Activated CD8-positive, alpha-beta T cell treated with anti-CD3 and anti-CD28 coated beads for 36 hours (primary cell): ENCODE measurements around the gene PARVB. TPM values are rescaled to one million over a fixed set of nuclear protein-coding genes. Genes with fewer than 3 reads are reported as not detected.

Experiments
- ATAC-seq: fragments of 200-7000 bp; cut with Tn5 transposase; one replicate; pipeline ENCODE4 v1.10.0; 2021; ENCODE audit warnings: mild to moderate bottlenecking, moderate library complexity
- CTCF ChIA-PET: fragments of 350-600 bp; sonication (Branson Sonifier 250); formaldehyde crosslinking; loops from one replicate; lab custom pipeline; 2021; ENCODE audit warnings: antibody characterized with exemption; lab: Charles Lee
- POLR2A ChIA-PET: fragments of 350-600 bp; sonication (Branson Sonifier 250); formaldehyde crosslinking; loops from one replicate; lab custom pipeline; 2021; ENCODE audit warnings: antibody characterized with exemption; lab: Charles Lee
- DNase-seq: peaks from one replicate; pipeline ENCODE4 v3.0.0-alpha.2; 2020
- H3K27ac Mint-ChIP-seq: one replicate; pipeline ENCODE4 v1.8.0; 2021; ENCODE audit warnings: mild to moderate bottlenecking, mixed read lengths
- H3K27me3 Mint-ChIP-seq: one replicate; pipeline ENCODE4 v1.8.0; 2021; ENCODE audit warnings: mixed read lengths
- H3K36me3 Mint-ChIP-seq: one replicate; pipeline ENCODE4 v1.8.0; 2021; ENCODE audit warnings: low read depth, mixed read lengths
- H3K4me1 Mint-ChIP-seq: one replicate; pipeline ENCODE4 v1.8.0; 2021; ENCODE audit warnings: low read depth, mixed read lengths
- H3K4me3 Mint-ChIP-seq: one replicate; pipeline ENCODE4 v1.8.0; 2021; ENCODE audit warnings: mild to moderate bottlenecking, moderate library complexity, mixed read lengths
- H3K9me3 Mint-ChIP-seq: one replicate; pipeline ENCODE4 v1.8.0; 2021; ENCODE audit warnings: mixed read lengths
- CTCF ChIP-seq: fragments of 200-600 bp; IDR thresholded peaks from one replicate; pipeline ENCODE4 v1.8.0; 2022; ENCODE audit warnings: antibody characterized with exemption, mild to moderate bottlenecking
- intact Hi-C: fragments of 100-400 bp; cut with micrococcal nuclease; formaldehyde crosslinking; loops from one replicate; pipeline ENCODE4 v1.10.0; 2022
- total RNA-seq, 2 experiments: library from RNA; stranded (reverse); gene quantifications; one replicate each; pipeline ENCODE4 v1.2.3, GENCODE V29; 2021

PARVB gene
- total RNA-seq, 2 experiments from 2014 or later = 71.0 to 73.1 TPM

GRCh38 chr22:44205516-44206329 lies 181.6 kb downstream of the PARVB start:
- no peak for DNase-seq

GRCh38 chr22:44206330-44206645 lies 182.2 kb downstream of the PARVB start:
- no peak overlapping the region for H3K4me3 Mint-ChIP-seq
- CTCF ChIA-PET = no interaction called here
- ATAC-seq (no peak), DNase-seq (no peak)
- peaks cover 12% of the 10 kb centered on the region for H3K9me3 Mint-ChIP-seq
- POLR2A ChIA-PET = no interaction called here
- intact Hi-C loops = no loop called here
- peaks cover 2% of the 10 kb centered on the region for H3K4me1 Mint-ChIP-seq
- H3K27me3 Mint-ChIP-seq = no peaks in the 10 kb centered on the region
- peaks cover 18% of the 10 kb centered on the region for H3K36me3 Mint-ChIP-seq
- no peak overlapping the region for H3K27ac Mint-ChIP-seq
- no peak for TF ChIP-seq CTCF

More at GRCh38 chr22:44205516-44206329, 181.6 kb downstream of the PARVB start:
- H3K9me3 Mint-ChIP-seq = peaks cover 12% of the 10 kb centered on the region
- H3K36me3 Mint-ChIP-seq = peaks cover 16% of the 10 kb centered on the region
- TF ChIP-seq CTCF = no peak
- ChIA-PET CTCF (no interaction called here), POLR2A (interaction anchor here (1.4 kb wide), 1 partner anchor 10 kb away, joined by 5 read pairs; no protein-coding TSS in a partner anchor)
- no peaks in the 10 kb centered on the region for H3K27me3 Mint-ChIP-seq
- H3K4me1 Mint-ChIP-seq = peaks cover 2% of the 10 kb centered on the region
- no peak for ATAC-seq
- no peak overlapping the region for H3K4me3 Mint-ChIP-seq
- no peak overlapping the region for H3K27ac Mint-ChIP-seq
- intact Hi-C loops = no loop called here

GRCh38 chr22:44206696-44207095 lies 182.6 kb downstream of the PARVB start:
- ChIA-PET CTCF (no interaction called here), POLR2A (no interaction called here)
- peaks cover 18% of the 10 kb centered on the region for H3K36me3 Mint-ChIP-seq
- DNase-seq (no peak), ATAC-seq (no peak)
- H3K4me1 Mint-ChIP-seq = peaks cover 2% of the 10 kb centered on the region
- intact Hi-C loops = no loop called here
- H3K27ac Mint-ChIP-seq = no peak overlapping the region
- TF ChIP-seq CTCF = no peak
- H3K9me3 Mint-ChIP-seq = peaks cover 12% of the 10 kb centered on the region
- no peaks in the 10 kb centered on the region for H3K27me3 Mint-ChIP-seq
- H3K4me3 Mint-ChIP-seq = no peak overlapping the region

GRCh38 chr22:44207173-44207980 lies 183.3 kb downstream of the PARVB start:
- ATAC-seq (no peak), DNase-seq (no peak)
- ChIA-PET CTCF (no interaction called here), POLR2A (no interaction called here)
- peaks cover 2% of the 10 kb centered on the region for H3K4me1 Mint-ChIP-seq
- no peaks in the 10 kb centered on the region for H3K27me3 Mint-ChIP-seq
- peaks cover 12% of the 10 kb centered on the region for H3K9me3 Mint-ChIP-seq
- TF ChIP-seq CTCF = no peak
- intact Hi-C loops = no loop called here
- peaks cover 14% of the 10 kb centered on the region for H3K36me3 Mint-ChIP-seq
- H3K27ac Mint-ChIP-seq = no peak overlapping the region
- no peak overlapping the region for H3K4me3 Mint-ChIP-seq

GRCh38 chr22:44207981-44208317 lies 183.8 kb downstream of the PARVB start:
- no peak overlapping the region for H3K4me3 Mint-ChIP-seq
- POLR2A ChIA-PET = no interaction called here
- peaks cover 2% of the 10 kb centered on the region for H3K4me1 Mint-ChIP-seq
- CTCF ChIA-PET = no interaction called here
- peaks cover 12% of the 10 kb centered on the region for H3K9me3 Mint-ChIP-seq
- no peaks in the 10 kb centered on the region for H3K27me3 Mint-ChIP-seq
- peaks cover 9% of the 10 kb centered on the region for H3K36me3 Mint-ChIP-seq
- no peak for DNase-seq
- ATAC-seq = no peak
- H3K27ac Mint-ChIP-seq = no peak overlapping the region
- intact Hi-C loops = no loop called here
- TF ChIP-seq CTCF = no peak
